HG03432 (cell line): ENCODE data around the gene MAST2.
A peak's percentile ranks its signal among the peaks of the same experiment; 100 is the strongest.

Experiments
- ATAC-seq: cut with Tn5 transposase; IDR thresholded peaks from one replicate; pipeline ENCODE4 v1.9.1; 2021; ENCODE audit warnings: mild to moderate bottlenecking, moderate library complexity; ENCODE audit not compliant: unreplicated experiment

Gene MAST2

DNA sequence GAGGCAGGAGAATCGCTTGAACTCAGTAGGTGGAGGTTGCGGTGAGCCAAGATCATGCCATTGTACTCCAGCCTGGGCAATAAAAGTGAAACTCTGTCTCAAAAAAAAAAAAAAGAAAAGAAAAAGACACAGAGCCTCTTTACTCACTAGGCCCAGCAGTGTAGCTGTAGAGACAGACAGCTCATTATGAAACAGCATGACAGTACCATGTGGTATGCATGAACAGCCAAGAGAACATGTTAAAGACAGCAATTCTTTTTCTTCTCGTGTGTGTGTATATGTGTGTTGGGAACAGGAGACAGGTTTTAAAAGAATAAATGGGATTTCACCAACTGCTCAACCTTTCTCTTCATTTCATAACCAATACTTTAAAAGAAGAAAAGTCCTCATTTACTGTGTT is 210.2 kb downstream of the MAST2 start:
- no peak for ATAC-seq

DNA sequence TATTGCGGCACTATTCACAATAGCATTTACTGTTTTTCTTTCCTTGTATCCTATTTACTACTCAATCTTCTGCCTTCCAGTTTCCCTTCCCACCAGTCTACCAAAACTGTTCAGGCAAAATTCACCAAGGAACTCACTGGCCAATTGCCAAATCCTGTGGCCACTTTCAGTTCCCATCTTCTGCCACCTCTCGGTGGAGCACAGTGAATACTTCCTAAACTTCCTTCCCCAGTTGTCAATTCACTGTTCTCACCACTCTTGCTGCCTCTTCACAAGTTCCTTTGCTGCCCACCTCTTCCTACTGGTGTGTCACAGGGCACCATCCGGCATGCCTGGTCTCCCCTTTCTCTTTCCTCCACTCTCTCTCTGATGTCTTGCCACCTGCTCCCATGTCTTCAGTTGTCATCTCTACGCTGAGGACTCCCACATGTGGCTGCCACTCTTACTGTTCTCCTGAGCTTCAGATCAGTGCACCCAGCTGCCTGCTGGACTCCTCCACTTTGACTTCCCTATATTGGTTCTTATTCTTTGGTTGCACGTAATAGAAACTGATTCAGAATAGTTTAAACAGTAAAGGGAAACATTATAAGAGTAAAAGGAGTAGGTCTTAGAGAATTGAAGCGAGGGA is 214.6 kb downstream of the MAST2 start:
- ATAC-seq = no peak

DNA sequence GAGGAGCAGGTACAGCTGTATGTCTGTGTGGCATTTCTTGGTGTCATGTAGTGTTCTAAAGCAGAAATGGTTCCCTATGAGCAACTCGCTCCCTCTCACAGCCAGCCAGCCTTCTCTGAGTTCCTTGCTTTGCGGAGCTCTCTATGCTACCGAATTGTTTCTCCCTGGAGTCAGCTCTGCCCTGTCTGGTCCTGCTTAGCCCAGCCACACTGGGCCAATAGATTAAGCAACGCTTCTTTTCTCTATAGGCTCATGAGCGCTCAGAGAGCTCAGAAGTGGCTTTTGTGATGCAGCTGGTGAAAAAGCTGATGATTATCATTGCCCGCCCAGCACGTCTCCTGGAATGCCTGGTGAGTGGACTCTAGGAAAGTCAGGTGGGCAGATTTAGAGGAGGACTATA is 215.9 kb downstream of the MAST2 start:
- no peak for ATAC-seq

DNA sequence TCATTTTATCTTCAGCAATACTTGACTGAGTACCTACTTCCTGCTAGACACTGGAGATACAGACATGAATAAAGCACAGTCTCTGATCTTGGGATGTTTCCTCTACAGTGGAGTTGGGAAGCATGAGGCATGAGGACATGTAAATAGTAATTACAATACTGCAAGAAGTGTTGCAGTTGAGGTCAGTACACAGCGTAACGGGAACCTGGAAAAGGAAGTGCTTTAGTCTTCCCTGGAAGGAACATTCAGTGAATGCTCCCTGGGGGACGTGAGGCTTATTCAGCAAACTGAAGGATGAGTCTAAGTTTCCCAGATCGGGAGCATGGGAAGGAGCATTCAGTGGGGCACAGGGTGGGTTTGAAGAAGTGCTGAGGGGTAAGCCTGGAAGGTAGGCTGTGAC is 216.6 kb downstream of the MAST2 start:
- ATAC-seq = no peak

DNA sequence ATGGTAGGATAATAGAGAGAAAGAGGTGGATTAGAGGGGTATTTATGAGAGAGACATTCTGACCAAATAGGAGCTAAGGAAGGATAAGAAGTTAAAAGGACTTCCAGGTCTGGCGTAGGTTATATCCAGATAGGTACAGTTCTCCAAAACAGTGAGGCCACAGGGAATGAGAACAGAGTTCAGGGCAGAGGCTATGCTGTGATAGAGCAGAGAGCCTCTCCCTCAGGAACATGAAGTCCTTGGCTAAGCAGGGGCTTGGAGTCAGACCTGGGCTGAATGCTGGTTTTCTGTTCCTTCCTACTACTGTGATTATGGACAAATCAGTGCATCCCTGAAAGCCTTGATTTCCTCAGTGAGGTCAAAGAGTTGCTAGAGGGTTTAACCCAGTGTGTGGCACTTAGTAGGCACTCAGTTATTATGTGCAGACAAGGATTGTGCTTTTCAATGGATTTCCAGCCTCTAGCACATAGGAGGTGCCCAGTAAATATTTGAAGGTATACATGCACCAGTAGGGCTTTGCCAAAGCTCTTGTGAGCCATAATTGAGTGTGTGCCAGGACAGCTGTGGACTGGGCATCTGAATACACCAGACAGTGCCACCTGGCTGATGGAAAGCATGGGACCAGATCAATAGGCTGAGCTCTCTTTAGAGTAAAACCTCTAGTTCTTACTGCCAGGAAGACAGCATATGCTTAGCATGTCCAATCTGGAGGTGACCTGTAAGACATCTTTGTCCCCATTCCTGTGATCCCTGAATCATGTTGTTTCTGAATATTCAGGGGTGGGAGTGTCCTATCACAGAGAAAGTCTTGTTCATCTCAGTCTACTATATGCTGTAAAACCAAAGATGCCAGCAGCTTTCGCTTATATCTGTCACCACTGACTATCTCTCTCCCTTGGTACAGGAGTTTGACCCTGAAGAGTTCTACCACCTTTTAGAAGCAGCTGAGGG is 217.9 kb downstream of the MAST2 start:
- no peak for ATAC-seq

DNA sequence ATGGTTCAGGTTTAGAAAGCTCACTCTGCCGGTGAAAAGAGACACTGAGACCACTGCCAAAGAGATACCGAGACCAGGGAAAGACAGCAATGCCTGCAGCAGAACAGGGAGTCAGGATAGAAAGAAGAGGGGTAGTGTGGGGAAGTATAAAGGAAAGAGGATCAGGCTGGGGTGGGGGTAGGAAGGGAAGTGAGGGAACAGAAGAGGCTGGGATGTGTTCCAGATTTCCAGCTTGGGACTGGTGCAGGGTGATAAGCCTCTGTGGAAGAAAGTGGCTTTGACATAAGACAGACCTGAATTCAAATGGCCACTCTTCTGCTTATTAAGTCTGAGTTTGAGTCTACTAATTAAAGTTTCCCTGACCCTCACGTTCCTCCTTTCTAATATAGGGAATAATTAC is 223.1 kb downstream of the MAST2 start:
- no peak for ATAC-seq

DNA sequence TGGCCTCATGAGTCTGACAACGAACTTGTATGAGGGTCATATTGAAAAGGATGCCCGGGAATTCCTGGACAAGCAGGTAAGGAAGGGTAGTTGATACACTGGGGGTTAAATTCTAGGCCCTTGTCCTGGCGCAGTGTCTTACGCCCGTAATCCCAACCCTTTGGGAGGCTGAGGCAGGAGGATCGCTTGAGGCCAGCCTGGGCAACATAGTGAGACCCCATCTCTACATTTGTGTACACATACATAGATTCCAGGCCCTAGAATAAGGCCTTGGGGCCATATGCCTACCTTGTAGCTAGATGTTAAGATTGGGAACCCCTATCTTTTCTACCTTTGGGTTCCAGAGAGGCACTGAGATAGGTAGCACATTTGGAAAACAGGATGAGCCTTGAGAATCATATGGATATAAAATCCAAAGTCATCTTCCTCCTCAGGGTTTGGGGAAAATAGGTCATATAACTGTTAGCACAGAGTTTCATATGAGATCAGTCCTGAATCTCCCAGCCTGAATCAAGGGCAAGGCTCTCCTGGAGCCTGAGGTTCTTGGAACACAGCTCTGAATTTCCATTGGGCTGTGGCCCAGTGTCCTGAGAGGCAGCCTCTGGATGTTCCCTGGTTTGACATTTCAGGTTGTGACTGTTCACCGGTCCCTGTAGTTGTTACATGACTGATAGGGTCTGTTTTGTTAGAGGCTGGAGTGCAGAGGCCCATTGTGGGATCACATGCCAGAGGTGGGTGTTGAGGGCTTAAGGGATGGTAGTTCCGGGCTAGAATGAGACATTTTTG is 224.6 kb downstream of the MAST2 start:
- ATAC-seq = no peak

DNA sequence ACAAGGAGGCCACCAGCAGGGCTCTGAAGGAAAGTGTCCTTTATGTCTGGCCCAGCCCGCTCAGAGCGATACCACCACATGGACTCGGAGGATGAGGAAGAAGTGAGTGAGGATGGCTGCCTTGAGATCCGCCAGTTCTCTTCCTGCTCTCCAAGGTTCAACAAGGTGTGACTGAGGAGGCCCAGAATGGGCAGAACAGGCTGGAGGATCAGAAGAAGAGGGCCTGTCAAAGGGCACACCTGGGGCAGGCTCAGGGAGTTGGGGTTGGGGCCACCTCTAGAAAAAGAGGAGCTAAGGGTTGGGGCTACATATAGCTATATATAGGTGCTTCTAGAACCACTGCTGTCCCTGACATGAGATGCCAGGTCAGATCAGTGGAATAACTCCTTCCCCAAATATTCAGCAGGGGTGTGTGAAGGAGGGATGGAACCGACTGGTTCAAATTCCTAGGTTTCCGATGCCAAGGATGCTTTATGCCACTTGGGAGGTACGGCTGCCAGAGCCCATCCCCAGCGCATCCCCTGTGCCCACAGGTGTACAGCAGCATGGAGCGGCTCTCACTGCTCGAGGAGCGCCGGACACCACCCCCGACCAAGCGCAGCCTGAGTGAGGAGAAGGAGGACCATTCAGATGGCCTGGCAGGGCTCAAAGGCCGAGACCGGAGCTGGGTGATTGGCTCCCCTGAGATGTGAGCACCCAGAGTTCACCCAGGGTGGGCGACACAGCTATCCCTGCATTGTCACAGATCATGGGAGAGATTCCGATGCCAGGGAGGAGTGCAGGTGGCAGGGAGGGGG is 226.9 kb downstream of the MAST2 start:
- no peak for ATAC-seq

DNA sequence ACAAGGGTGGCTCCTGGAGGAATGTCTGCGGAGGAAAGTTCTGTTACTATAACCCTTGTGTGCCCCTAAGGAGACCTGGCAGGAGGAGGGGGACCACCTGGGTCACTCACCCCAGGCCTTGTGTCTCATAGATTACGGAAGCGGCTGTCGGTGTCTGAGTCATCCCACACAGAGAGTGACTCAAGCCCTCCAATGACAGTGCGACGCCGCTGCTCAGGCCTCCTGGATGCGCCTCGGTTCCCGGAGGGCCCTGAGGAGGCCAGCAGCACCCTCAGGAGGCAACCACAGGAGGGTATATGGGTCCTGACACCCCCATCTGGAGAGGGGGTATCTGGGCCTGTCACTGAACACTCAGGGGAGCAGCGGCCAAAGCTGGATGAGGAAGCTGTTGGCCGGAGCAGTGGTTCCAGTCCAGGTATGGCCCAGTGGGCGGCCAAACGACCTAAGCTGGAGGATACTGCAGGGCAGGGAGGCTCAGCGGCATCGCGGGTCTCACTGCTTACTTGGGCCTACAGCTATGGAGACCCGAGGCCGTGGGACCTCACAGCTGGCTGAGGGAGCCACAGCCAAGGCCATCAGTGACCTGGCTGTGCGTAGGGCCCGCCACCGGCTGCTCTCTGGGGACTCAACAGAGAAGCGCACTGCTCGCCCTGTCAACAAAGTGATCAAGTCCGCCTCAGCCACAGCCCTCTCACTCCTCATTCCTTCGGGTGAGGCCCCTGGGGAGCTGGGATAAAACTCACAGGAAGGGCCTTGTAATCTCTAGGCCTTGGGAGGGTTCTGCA is 227.7 kb downstream of the MAST2 start:
- no peak for ATAC-seq

DNA sequence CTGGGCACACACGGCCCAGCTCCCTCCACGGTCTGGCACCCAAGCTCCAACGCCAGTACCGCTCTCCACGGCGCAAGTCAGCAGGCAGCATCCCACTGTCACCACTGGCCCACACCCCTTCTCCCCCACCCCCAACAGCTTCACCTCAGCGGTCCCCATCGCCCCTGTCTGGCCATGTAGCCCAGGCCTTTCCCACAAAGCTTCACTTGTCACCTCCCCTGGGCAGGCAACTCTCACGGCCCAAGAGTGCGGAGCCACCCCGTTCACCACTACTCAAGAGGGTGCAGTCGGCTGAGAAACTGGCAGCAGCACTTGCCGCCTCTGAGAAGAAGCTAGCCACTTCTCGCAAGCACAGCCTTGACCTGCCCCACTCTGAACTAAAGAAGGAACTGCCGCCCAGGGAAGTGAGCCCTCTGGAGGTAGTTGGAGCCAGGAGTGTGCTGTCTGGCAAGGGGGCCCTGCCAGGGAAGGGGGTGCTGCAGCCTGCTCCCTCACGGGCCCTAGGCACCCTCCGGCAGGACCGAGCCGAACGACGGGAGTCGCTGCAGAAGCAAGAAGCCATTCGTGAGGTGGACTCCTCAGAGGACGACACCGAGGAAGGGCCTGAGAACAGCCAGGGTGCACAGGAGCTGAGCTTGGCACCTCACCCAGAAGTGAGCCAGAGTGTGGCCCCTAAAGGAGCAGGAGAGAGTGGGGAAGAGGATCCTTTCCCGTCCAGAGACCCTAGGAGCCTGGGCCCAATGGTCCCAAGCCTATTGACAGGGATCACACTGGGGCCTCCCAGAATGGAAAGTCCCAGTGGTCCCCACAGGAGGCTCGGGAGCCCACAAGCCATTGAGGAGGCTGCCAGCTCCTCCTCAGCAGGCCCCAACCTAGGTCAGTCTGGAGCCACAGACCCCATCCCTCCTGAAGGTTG is 231.4 kb downstream of the MAST2 start:
- no peak for ATAC-seq

DNA sequence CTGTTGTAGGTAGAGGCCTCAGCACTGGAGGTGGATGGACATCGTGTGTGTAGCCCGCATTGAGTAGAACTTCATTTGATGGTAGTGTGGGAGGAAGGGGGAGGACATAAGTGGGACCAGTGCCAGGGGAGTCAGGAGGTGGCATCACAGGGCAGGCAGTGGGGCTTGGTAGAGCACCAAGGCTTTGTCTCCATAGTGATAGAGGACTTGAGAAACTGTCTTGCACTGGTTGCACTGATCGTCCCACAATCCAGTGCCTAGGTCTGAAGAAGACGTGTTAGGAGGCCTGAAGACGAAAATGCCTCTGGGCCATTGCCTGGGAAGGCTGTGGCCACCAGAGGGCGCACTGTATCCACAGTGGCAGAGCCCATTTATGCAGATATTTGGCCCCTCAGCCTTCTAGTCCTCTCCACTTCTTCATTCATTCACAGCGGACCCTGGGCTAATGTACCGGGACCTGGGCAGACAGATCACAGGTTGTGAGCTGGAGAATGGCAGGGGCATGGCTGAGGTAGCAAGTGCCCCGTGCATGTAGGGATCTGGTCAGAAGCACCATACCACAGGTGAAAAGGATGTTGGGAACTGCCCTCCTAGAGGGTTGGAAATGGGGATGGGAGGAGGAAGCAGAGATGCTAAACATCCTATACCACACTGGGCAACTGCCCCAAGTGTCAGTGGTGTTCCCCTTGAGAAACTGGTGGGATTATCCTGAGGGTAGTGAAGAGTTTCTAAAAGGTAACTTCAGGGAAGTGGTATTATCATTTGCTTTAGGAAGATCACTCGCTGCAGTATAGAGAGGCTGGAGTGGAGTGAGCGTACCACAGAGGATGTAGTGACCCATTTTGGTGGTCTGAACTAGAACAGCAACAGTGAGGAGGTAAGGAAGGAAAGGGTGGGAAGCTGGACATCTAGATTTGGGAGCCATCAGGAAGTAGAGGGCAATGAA is 233.8 kb downstream of the MAST2 start:
- peak; percentile 53 for ATAC-seq

DNA sequence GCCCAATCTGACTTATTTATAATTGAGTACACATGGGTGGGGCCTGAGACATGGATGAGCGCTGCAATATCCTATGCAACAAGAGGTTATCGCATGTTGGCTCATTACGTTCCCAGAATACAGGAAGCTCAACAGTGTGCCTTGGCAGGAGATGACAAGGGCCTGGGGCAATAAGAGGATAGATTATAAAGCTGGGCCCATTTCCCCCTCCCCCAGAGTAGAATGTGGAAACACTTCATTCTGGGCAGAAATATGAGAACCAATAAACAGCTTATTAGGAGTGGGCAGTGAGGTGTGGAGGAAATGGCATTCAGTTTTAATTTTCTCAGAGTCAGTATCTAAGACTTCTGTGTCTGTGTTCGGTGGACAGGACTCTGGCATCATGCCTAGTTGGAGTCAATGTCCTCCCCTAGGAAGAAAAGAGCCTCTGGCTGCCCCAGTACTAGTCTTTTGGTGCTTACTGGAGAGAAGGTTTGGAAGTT is 236.2 kb downstream of the MAST2 start:
- ATAC-seq = no peak

DNA sequence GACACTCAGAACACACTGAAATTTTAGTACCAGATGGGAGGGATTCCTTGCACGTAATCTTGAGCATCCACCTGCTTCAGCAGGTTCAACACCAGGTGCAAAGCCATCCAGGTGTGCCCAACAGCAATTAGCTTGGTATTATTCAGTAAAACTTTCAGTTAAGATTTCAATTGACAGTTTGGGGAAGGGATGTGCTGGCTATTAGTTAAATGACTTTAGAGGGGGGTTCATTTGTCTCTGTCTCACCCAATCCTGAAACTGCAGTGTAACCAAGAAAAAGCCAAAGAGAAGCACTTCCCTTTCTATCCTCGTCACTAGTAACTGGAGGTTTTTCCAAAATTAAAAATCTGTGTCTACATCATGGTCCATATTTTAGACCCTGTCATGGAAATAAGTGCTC is 238.1 kb downstream of the MAST2 start:
- ATAC-seq = no peak

DNA sequence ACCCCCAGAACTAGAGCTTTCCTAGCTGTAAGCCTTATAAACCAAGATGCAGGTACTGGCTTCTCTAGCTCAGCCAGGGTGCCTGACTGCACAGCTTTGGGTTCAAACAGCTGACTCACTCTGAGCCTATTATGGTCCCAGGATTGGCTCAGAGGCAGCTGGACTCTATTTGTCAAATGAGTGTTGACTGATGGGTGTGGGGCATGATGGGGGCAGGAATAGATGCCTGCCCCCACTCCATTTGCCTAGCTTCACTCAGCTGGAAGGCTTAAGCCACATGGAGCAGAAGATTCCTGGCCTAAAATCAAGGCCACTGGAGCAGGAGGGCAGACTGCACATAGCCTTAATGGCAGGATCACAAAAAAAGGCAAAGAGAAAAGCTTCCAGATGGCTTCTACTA is 238.6 kb downstream of the MAST2 start:
- no peak for ATAC-seq

DNA sequence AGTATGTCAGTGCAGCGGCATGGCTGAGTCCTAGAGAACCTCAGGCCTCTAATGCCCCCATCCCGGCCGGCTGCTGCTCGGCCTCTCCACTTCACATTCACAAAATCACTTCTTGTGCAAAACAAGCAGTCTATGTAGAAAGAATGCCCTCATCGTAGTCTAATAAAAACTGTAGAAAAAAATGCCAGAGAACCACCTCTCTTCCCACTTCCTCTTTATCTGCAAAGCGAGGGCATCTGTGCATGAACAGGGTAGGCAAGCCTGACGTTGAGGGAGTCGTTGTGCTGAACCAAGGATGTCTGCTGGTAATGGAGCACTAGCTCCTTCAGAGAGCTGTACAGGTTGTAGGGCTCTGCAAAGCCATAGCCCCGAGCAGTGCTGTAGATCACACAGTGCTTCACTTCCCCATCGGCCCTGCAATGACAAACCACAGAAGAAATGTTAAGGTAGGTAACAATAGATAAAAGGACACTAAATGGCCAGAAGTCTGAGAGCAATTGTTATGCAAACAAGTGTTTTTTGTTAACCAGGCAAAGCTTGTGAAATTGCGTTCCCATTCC is 240.1 kb downstream of the MAST2 start:
- ATAC-seq = peak; percentile 79

DNA sequence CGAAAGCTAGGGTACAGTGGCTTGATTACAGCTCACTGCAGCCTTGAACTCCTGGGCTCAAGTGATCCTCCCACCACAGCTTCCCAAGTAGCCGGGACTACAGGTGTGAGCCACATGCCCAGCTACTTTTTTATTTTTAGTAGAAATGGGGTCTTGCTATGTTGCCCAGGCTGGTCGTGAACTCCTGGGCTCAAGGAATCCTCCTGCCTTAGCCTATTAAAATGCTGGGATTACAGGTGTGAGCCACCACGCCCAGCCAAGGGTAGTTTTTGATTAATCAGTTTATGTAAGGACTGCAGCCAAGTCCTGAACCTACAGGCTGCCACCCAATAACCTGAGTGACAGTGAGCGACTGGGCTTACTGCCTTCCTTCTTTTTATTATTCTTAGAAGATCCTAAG is 240.7 kb downstream of the MAST2 start:
- ATAC-seq = no peak

DNA sequence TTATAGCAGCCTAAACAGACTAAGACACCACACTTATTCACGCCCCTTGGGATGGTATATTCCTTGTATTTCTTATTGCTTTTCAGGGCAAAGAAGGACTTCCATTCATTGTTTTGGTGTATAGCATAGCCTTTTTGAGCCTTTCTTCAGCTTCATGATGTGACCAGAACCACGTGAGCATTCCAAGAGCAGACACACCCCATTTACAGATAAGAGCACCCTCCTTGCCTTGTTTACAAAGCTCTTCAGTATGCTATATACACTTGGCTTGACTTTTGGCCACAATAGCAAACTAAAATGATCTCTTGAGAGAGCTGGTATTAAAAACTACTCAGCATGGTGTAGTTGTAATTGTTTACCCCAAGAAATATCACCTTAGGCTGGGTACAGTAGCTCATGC is 250.3 kb downstream of the MAST2 start:
- ATAC-seq = no peak
